GM18870 (cell line): ENCODE data around the gene WNT5B.
"Not testable (repeated sequence)": the region's sequence is repeated elsewhere in the genome, so short reads cannot be mapped to it uniquely, and the experiment has no call there.

ENCODE experiments used
- ATAC-seq: cut with Tn5 transposase; IDR thresholded peaks from one replicate; pipeline ENCODE4 v1.9.1; 2021; ENCODE audit warnings: moderate library complexity; ENCODE audit not compliant: unreplicated experiment

WNT5B gene

GRCh38 chr12:1595690-1596347 is 33.2 kb upstream of the WNT5B start:
- no peak for ATAC-seq

GRCh38 chr12:1598757-1599156 is 30.3 kb upstream of the WNT5B start:
- no peak for ATAC-seq

- ATAC-seq: not testable (repeated sequence)
Measured at GRCh38 chr12:1602706-1603105, 26.3 kb upstream of the WNT5B start.

GRCh38 chr12:1603269-1603993 is 25.6 kb upstream of the WNT5B start:
- ATAC-seq: no peak

- ATAC-seq: no peak
Measured at GRCh38 chr12:1604464-1604863, 24.6 kb upstream of the WNT5B start.

GRCh38 chr12:1605129-1606020 is 23.7 kb upstream of the WNT5B start:
- ATAC-seq: no peak

GRCh38 chr12:1606021-1606622 is 22.9 kb upstream of the WNT5B start:
- ATAC-seq: peak; percentile 65

GRCh38 chr12:1607940-1608712 is 20.9 kb upstream of the WNT5B start:
- ATAC-seq: no peak

GRCh38 chr12:1608713-1609119 is 20.3 kb upstream of the WNT5B start:
- no peak for ATAC-seq

GRCh38 chr12:1610072-1610643 is 18.9 kb upstream of the WNT5B start:
- no peak for ATAC-seq

- ATAC-seq: no peak
Measured at GRCh38 chr12:1611803-1612572, 17.0 kb upstream of the WNT5B start.

GRCh38 chr12:1613860-1614259 is 15.2 kb upstream of the WNT5B start:
- no peak for ATAC-seq

GRCh38 chr12:1614360-1614759 is 14.7 kb upstream of the WNT5B start:
- no peak for ATAC-seq

GRCh38 chr12:1616233-1617066 is 12.6 kb upstream of the WNT5B start:
- ATAC-seq: no peak

- no peak for ATAC-seq
Measured at GRCh38 chr12:1618489-1618888, 10.5 kb upstream of the WNT5B start.

- no peak for ATAC-seq
Measured at GRCh38 chr12:1619159-1619558, 9.9 kb upstream of the WNT5B start.

GRCh38 chr12:1619587-1619986 is 9.4 kb upstream of the WNT5B start:
- no peak for ATAC-seq

GRCh38 chr12:1620092-1620491 is 8.9 kb upstream of the WNT5B start:
- no peak for ATAC-seq
